ENCODE measurements around the gene NR3C2. TPM values are rescaled to one million over a fixed set of nuclear protein-coding genes. Genes with fewer than 3 reads are reported as not detected.

NR3C2 gene
- total and polyA plus RNA-seq, 2 of the 4 experiments (the other 2 are of a cell fraction): 1.1 to 2.3 TPM

GRCh38 chr4:148263127-148263526, 179.1 kb downstream of the NR3C2 start:
- Histone ChIP-seq H3K23ac (ENCODE audit: low read depth, low read length) (no peak overlapping the region), H3K56ac (ENCODE audit: extremely low read depth, insufficient read depth, low read length) (no peak overlapping the region), H3K27ac (ENCODE audit: insufficient read depth, low read length) (no peak overlapping the region), H4K5ac (ENCODE audit: low read depth, low read length) (no peak overlapping the region), H2BK120ac (ENCODE audit: low read depth, low read length) (no peak overlapping the region), H3K18ac (ENCODE audit: low read depth, low read length) (no peak overlapping the region), H2BK5ac (ENCODE audit: low read depth, low read length, poor library complexity, severe bottlenecking) (no peak overlapping the region), H4K91ac (ENCODE audit: insufficient read depth, low read depth, low read length) (no peak overlapping the region), H3K9ac (ENCODE audit: low read depth, low read length) (no peak overlapping the region), H3K36me3 (ENCODE audit: control insufficient read depth, insufficient read depth, low read length) (no peaks in the 10 kb centered on the region), H3K4me1 (ENCODE audit: control insufficient read depth, insufficient read depth, low read length) (no peaks in the 10 kb centered on the region), H3K9me1 (ENCODE audit: insufficient read depth, low read length) (no peaks in the 10 kb centered on the region), H4K20me1 (ENCODE audit: insufficient read depth, low read length) (no peaks in the 10 kb centered on the region), H3K14ac (replicated peaks; ENCODE audit: low read depth, low read length) (no peak overlapping the region), H2AK5ac (ENCODE audit: low read depth, low read length) (no peak overlapping the region), H3K4ac (ENCODE audit: low read depth, low read length) (no peak overlapping the region), H2BK15ac (ENCODE audit: low read depth, low read length) (no peak overlapping the region), H4K8ac (ENCODE audit: low read depth in 2 of 2, low read length in 2 of 2) (no peak overlapping the region), H3K4me3 (ENCODE audit: insufficient read depth, low read depth, low read length) (no peak overlapping the region), H3K79me1 (ENCODE audit: low read depth in 1 of 2, low read length in 2 of 2) (no peaks in the 10 kb centered on the region), H2BK20ac (ENCODE audit: low read depth, low read length) (no peak overlapping the region), H3K9me3 (ENCODE audit: control insufficient read depth, insufficient read depth, low read length) (no peaks in the 10 kb centered on the region), H3K4me2 (ENCODE audit: low read depth, low read length) (no peak overlapping the region), H2AK9ac (replicated peaks; ENCODE audit: low read depth, low read length, poor library complexity) (no peak overlapping the region), H2AFZ (replicated peaks; ENCODE audit: low read length, poor library complexity) (no peak overlapping the region), H3K27me3 (ENCODE audit: control insufficient read depth, insufficient read depth, low read length) (no peaks in the 10 kb centered on the region)
- POLR2A ChIA-PET (ENCODE audit: unreplicated experiment): no interaction called here
- dilution Hi-C loops (cut with HindIII; ENCODE audit: low sequenced_read_pairs, unreplicated experiment) (no loop called here), in situ Hi-C loops (cut with MboI; ENCODE audit: low sequenced_read_pairs) (no loop called here), intact Hi-C loops (cut with micrococcal nuclease) (no loop called here)
- DNase-seq: no peak
- 71% methylated on average over 2 of the region's 4 CpGs; no CpG with 5 or more reads in 1 of the 2 experiments for whole genome bisulfite sequencing, 2 experiments (ENCODE audit: extremely low coverage in 2 of 2, insufficient read length in 1 of 2)
- CTCF ChIA-PET: no interaction called here
- TF ChIP-seq CTCF (conservative IDR thresholded peaks at IDR 0.05; ENCODE audit: low read depth, low read length): no peak
- no peak for TF ChIP-seq FOS (IDR thresholded peaks at IDR 0.05; ENCODE audit: low read depth, low read length)
- TF ChIP-seq BHLHE40 (IDR thresholded peaks at IDR 0.05; ENCODE audit: low read depth, low read length): no peak
- no peak for TF ChIP-seq USF2 (IDR thresholded peaks at IDR 0.05; ENCODE audit: low read depth, low read length)
- no peak for TF ChIP-seq MAFK (IDR thresholded peaks at IDR 0.05; ENCODE audit: low read depth, low read length)
- no peak for TF ChIP-seq MXI1 (IDR thresholded peaks at IDR 0.05; ENCODE audit: borderline replicate concordance, low read depth, low read length)
- no peak for TF ChIP-seq RCOR1 (IDR thresholded peaks at IDR 0.05; ENCODE audit: insufficient replicate concordance, low read length)
- ATAC-seq (ENCODE audit: low read depth): no peak
- no TSS peak for BruUV-seq (replicated peaks)

All from IMR-90 (cell line).